ENCODE results near the gene SH3GL1. TPM values are rescaled to one million over a fixed set of nuclear protein-coding genes. Genes with fewer than 3 reads are reported as not detected.

Gene SH3GL1
- total RNA-seq, 1 donor from 2014 or later, result 49.2 TPM

GRCh38 chr19:4403005-4403761 is 2.8 kb upstream of the SH3GL1 start:
- peaks cover 33% of the 10 kb centered on the region for H3K36me3 Mint-ChIP-seq (ENCODE audit: low read depth)
- no peaks in the 10 kb centered on the region for H3K27me3 Mint-ChIP-seq (ENCODE audit: low read depth)
- DNase-seq (ENCODE audit: low spot score), result no peak
- H3K4me3 Mint-ChIP-seq (ENCODE audit: low read depth), result peak overlapping the region; percentile 96
- H3K9me3 Mint-ChIP-seq, result no peaks in the 10 kb centered on the region
- H3K27ac Mint-ChIP-seq, result peak overlapping the region; percentile 84
- peaks cover 38% of the 10 kb centered on the region for H3K4me1 Mint-ChIP-seq (ENCODE audit: low read depth)
- intact Hi-C loops (cut with micrococcal nuclease), result loop anchor here (2.0 to 10.0 kb wide), 4 partner anchors 52 to 1219 kb away; partner anchors contain the start of genes SAFB, SAFB2, UBXN6 and YJU2

DNA sequence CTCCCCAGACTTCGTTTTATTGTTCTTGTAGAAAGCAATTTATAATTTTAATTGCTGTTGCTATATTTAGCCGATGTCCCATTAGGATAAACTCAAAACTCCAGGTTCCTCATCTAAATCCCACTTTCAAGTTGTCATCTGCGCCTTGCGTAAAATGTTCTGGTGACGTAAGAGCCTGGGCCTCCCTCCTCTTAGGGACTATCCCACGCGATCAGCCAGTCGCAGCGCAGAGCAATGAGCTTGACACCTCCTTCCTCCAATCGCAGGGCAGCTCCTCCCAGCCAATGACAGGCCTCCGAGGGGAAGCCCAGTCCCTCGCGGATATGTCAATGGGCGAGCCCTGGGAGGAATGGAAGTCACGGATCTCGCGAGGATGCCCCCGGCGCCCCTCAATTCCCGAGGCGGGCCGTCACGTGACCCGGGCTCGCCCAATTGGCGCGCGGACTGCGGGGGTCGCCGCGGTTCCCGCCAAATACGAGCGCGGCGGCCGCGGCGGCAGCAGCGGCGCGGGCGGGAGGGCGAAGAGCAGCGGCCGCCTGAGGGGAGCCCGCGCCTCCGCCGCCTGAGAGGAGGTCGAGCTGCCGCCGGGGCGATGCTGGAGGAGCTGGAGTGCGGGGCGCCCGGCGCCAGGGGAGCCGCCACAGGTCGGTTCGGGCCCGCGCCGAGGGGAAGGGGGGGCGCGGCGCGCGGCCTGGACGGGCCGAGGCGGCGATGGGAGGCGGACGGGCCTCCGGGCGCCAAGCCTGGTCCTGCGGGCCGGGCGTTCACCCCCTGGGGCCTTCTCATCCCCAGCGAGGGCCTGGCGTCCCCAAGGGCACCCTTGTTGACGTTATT is 2.0 kb upstream of the SH3GL1 start, which contains the start of gene CHAF1A:
CHAF1A (plus strand) TSS at position 470 of the 834 bp plus-strand sequence; CDS start at position 593, 123 bp downstream.
- peak; percentile 99 for DNase-seq (ENCODE audit: low spot score)
- Mint-ChIP-seq H3K4me1 (ENCODE audit: low read depth) (peaks cover 39% of the 10 kb centered on the region), H3K4me3 (ENCODE audit: low read depth) (peak within 1 kb of the TSS; percentile 96), H3K27ac (peak within 1 kb of the TSS; percentile 90), H3K36me3 (ENCODE audit: low read depth) (peaks cover 36% of the 10 kb centered on the region), H3K27me3 (ENCODE audit: low read depth) (no peaks in the 10 kb centered on the region), H3K9me3 (no peaks in the 10 kb centered on the region)
- intact Hi-C loops (cut with micrococcal nuclease), result loop anchor here (2.0 to 10.0 kb wide), 4 partner anchors 52 to 1220 kb away; partner anchors contain the start of genes SAFB, SAFB2, UBXN6 and YJU2

DNA sequence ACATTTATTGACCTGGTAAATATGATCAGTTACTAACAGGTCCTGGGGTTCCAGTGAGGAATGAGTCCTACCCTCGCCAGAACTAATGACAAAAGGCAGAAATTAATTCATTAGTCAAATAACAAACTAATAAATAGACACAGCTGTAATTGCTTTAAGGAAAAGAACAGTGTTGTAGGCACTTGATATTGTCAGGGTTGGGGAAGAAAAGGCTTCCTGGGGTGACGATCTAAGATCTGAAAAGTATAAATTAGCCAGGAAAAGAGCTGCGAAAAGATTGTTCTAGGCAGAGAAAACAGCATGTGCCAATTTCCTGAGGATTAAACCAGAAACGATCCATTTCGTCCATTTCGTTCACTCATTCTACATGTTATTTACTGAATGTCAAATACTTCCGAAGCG is 1.4 kb upstream of the SH3GL1 start:
- intact Hi-C loops (cut with micrococcal nuclease), result loop anchor here (2.0 to 10.0 kb wide), 5 partner anchors 53 to 1221 kb away; partner anchors contain the start of genes HDGFL2, SAFB, SAFB2 and UBXN6
- peaks cover 41% of the 10 kb centered on the region for H3K36me3 Mint-ChIP-seq (ENCODE audit: low read depth)
- no peaks in the 10 kb centered on the region for H3K27me3 Mint-ChIP-seq (ENCODE audit: low read depth)
- no peak for DNase-seq (ENCODE audit: low spot score)
- H3K4me1 Mint-ChIP-seq (ENCODE audit: low read depth), result peaks cover 41% of the 10 kb centered on the region
- H3K27ac Mint-ChIP-seq, result peak overlapping the region; percentile 90
- no peaks in the 10 kb centered on the region for H3K9me3 Mint-ChIP-seq
- peak overlapping the region; percentile 80 for H3K4me3 Mint-ChIP-seq (ENCODE audit: low read depth)

GRCh38 chr19:4399812-4400134 is 574 bp downstream of the SH3GL1 start:
- H3K4me3 Mint-ChIP-seq (ENCODE audit: low read depth), result peak overlapping the region; percentile 90
- DNase-seq (ENCODE audit: low spot score), result no peak
- H3K27ac Mint-ChIP-seq, result peak overlapping the region; percentile 89
- H3K36me3 Mint-ChIP-seq (ENCODE audit: low read depth), result peaks cover 44% of the 10 kb centered on the region
- H3K4me1 Mint-ChIP-seq (ENCODE audit: low read depth), result peaks cover 51% of the 10 kb centered on the region
- no peaks in the 10 kb centered on the region for H3K27me3 Mint-ChIP-seq (ENCODE audit: low read depth)
- no peaks in the 10 kb centered on the region for H3K9me3 Mint-ChIP-seq
- intact Hi-C loops (cut with micrococcal nuclease), result loop anchor here (1.0 to 10.0 kb wide), 6 partner anchors 30 to 1223 kb away; partner anchors contain the start of genes HDGFL2, MPND, SAFB and SAFB2

GRCh38 chr19:4396949-4397783 is 3.2 kb downstream of the SH3GL1 start:
- Mint-ChIP-seq H3K27ac (no peak overlapping the region), H3K27me3 (ENCODE audit: low read depth) (no peaks in the 10 kb centered on the region), H3K9me3 (no peaks in the 10 kb centered on the region), H3K4me3 (ENCODE audit: low read depth) (no peak overlapping the region), H3K36me3 (ENCODE audit: low read depth) (peaks cover 48% of the 10 kb centered on the region), H3K4me1 (ENCODE audit: low read depth) (peaks cover 45% of the 10 kb centered on the region)
- no peak for DNase-seq (ENCODE audit: low spot score)
- intact Hi-C loops (cut with micrococcal nuclease), result no loop called here

- Mint-ChIP-seq H3K36me3 (ENCODE audit: low read depth) (peaks cover 44% of the 10 kb centered on the region), H3K9me3 (no peaks in the 10 kb centered on the region), H3K4me1 (ENCODE audit: low read depth) (peaks cover 44% of the 10 kb centered on the region), H3K27ac (peak overlapping the region; percentile 6), H3K4me3 (ENCODE audit: low read depth) (no peak overlapping the region), H3K27me3 (ENCODE audit: low read depth) (no peaks in the 10 kb centered on the region)
- intact Hi-C loops (cut with micrococcal nuclease), result no loop called here
- no peak for DNase-seq (ENCODE audit: low spot score)
These were observed 6.3 kb downstream of the SH3GL1 start for GRCh38 chr19:4393947-4394590.

DNA sequence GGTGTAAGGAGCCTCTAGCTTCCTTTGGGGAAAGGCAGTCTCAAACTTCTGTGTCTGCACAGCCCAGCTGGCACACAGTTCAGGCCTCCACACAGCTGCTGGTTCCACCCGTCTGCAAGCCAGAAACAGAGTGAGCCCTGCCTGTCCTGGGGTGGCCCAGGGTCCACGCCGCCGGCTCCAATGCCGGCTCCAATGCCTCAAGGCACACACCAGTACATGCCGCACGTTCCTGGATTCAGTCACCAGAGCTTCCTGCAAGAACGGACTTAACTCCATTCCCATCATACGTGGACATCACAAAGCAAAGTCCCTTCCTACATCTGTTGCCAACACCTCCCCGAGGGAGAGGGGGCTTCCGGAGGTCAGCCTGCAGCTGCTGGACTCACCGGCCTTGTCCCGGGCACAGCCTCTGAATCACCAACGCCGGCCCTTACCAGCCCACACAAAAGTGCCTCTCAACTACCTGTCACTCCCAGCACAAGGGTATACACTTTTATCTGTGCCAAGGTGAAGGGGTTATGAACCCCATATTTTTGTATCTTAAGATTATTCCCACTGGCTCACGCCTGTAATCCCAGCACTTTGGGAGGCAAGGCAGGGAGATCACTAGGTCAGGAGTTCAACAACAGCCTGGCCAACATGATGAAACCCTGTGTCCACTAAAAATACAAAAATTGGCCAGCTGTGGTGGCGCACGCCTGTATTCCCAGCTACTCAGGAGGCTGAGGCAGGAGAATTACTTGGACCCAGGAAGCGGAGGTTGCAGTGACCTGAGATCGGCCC is 8.5 kb downstream of the SH3GL1 start:
- Mint-ChIP-seq H3K27ac (no peak overlapping the region), H3K9me3 (no peaks in the 10 kb centered on the region), H3K4me3 (ENCODE audit: low read depth) (no peak overlapping the region), H3K4me1 (ENCODE audit: low read depth) (peaks cover 37% of the 10 kb centered on the region), H3K36me3 (ENCODE audit: low read depth) (peaks cover 34% of the 10 kb centered on the region), H3K27me3 (ENCODE audit: low read depth) (no peaks in the 10 kb centered on the region)
- intact Hi-C loops (cut with micrococcal nuclease), result no loop called here
- no peak for DNase-seq (ENCODE audit: low spot score)

- peaks cover 28% of the 10 kb centered on the region for H3K36me3 Mint-ChIP-seq (ENCODE audit: low read depth)
- H3K9me3 Mint-ChIP-seq, result no peaks in the 10 kb centered on the region
- intact Hi-C loops (cut with micrococcal nuclease), result no loop called here
- no peak overlapping the region for H3K4me3 Mint-ChIP-seq (ENCODE audit: low read depth)
- peaks cover 33% of the 10 kb centered on the region for H3K4me1 Mint-ChIP-seq (ENCODE audit: low read depth)
- peak overlapping the region; percentile 50 for H3K27ac Mint-ChIP-seq
- no peaks in the 10 kb centered on the region for H3K27me3 Mint-ChIP-seq (ENCODE audit: low read depth)
- DNase-seq (ENCODE audit: low spot score), result no peak
These were observed 9.0 kb downstream of the SH3GL1 start for GRCh38 chr19:4391306-4391693.

- Mint-ChIP-seq H3K27me3 (ENCODE audit: low read depth) (no peaks in the 10 kb centered on the region), H3K4me3 (ENCODE audit: low read depth) (no peak overlapping the region), H3K4me1 (ENCODE audit: low read depth) (peaks cover 30% of the 10 kb centered on the region), H3K27ac (peak overlapping the region; percentile 50), H3K9me3 (no peaks in the 10 kb centered on the region), H3K36me3 (ENCODE audit: low read depth) (peaks cover 25% of the 10 kb centered on the region)
- DNase-seq (ENCODE audit: low spot score), result no peak
- intact Hi-C loops (cut with micrococcal nuclease), result no loop called here
These were observed 9.6 kb downstream of the SH3GL1 start for GRCh38 chr19:4390567-4391305.

DNA sequence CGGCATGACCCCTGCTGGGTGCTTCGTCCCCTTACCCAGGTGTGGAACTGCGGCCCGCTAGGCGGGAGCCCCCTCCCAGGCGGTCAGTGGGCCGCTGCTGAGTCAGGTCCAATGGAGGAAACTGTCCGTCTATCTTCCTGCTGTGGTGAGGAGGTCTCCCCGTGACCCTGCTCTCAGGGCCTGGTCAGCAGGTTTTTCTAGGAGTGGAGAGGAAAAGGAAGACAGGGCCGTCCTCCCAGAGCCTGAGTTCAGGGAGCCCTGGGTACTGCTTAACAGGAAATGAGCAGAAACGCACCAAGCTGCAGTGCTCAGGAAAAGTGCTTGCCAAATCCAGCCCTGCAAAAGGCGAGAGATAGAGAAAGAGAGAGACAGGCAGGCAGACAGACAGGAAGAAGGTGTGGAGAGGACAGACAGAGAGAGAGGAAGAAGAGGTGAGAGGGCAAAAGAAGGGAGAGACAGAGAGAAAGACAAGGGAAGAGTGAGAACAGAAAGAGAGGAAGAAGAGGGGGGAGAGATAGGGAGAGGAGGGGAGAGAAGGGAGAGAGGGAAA is 10.3 kb downstream of the SH3GL1 start:
- H3K9me3 Mint-ChIP-seq, result no peaks in the 10 kb centered on the region
- peak overlapping the region; percentile 48 for H3K27ac Mint-ChIP-seq
- no peak overlapping the region for H3K4me3 Mint-ChIP-seq (ENCODE audit: low read depth)

More for the DNA sequence above, 10.3 kb downstream of the SH3GL1 start:
- Mint-ChIP-seq H3K36me3 (ENCODE audit: low read depth) (peaks cover 20% of the 10 kb centered on the region), H3K4me1 (ENCODE audit: low read depth) (peaks cover 26% of the 10 kb centered on the region), H3K27me3 (ENCODE audit: low read depth) (no peaks in the 10 kb centered on the region)
- intact Hi-C loops (cut with micrococcal nuclease), result no loop called here
- DNase-seq (ENCODE audit: low spot score), result no peak
